Fibroblast of the aortic adventitia (primary cell): ENCODE measurements around the gene PLPPR3. TPM values are rescaled to one million over a fixed set of nuclear protein-coding genes. Genes with fewer than 3 reads are reported as not detected.

Experiments
- DNase-seq: peaks from one replicate; pipeline ENCODE4 v3.0.0-alpha.2; 2010; ENCODE audit warnings: low read depth
- H3K4me3 ChIP-seq: 2 replicates; pipeline ENCODE4 v1.5.1; 2011; ENCODE audit warnings: low read depth, mild to moderate bottlenecking, control low read depth, low read length, moderate library complexity
- CTCF ChIP-seq: IDR thresholded peaks from 2 replicates; pipeline ENCODE4 v1.5.1; 2011; ENCODE audit warnings: mild to moderate bottlenecking, low read length, control low read depth, inconsistent platforms; ENCODE audit not compliant: insufficient read depth
- small RNA-seq: library from RNA; depleted of rRNA; stranded (forward); fragments of <200 nt; gene quantifications from one replicate; pipeline ENCODE3, GENCODE V24; 2012
- total RNA-seq: library from RNA; depleted of rRNA; stranded (reverse); fragments of >200 nt; gene quantifications from 2 replicates; pipeline ENCODE4 v1.2.3, GENCODE V29; 2012; ENCODE audit warnings: low replicate concordance

Gene PLPPR3
- total RNA-seq, 1 donor: 0.18 TPM

GRCh38 chr19:765179-765738, 56.5 kb downstream of the PLPPR3 start:
- DNase-seq: no peak
- H3K4me3 ChIP-seq: no peak overlapping the region
- no peak for TF ChIP-seq CTCF

GRCh38 chr19:764301-764700, 57.5 kb downstream of the PLPPR3 start:
- no peak for TF ChIP-seq CTCF
- no peak for DNase-seq
- H3K4me3 ChIP-seq: no peak overlapping the region

GRCh38 chr19:763869-764268, 57.9 kb downstream of the PLPPR3 start:
- no peak for DNase-seq
- TF ChIP-seq CTCF: no peak
- no peak overlapping the region for H3K4me3 ChIP-seq

- DNase-seq: no peak
- no peak overlapping the region for H3K4me3 ChIP-seq
- TF ChIP-seq CTCF: no peak
These were observed 58.6 kb downstream of the PLPPR3 start for GRCh38 chr19:763181-763580.

Small RNAs within 50 kb of the gene (small RNA-seq; reads per million reads assigned to genes)
- not detected for gene MIR3187

Other genes with a start within 250 kb of the PLPPR3 start
- 151 and 239 TPM in 2 replicates for gene BSG, start 249.4 kb downstream of the PLPPR3 start, total RNA-seq
- 0.08 and 0.63 TPM in 2 replicates for gene HCN2, start 232.1 kb downstream of the PLPPR3 start, total RNA-seq
- 13.5 and 22.0 TPM in 2 replicates for gene POLRMT, start 188.4 kb downstream of the PLPPR3 start, total RNA-seq
- 0.27 TPM in 1 of 2 replicates, not detected in the other for gene FGF22, start 182.1 kb downstream of the PLPPR3 start, total RNA-seq
- 24.5 and 28.9 TPM in 2 replicates for gene RNF126, start 158.7 kb downstream of the PLPPR3 start, total RNA-seq
- gene FSTL3, start 145.6 kb downstream of the PLPPR3 start, total RNA-seq: 14.8 and 148 TPM in 2 replicates
- not detected in 2 replicates for gene PRSS57, start 126.5 kb downstream of the PLPPR3 start, total RNA-seq
- 5.7 and 198 TPM in 2 replicates for gene PALM, start 113.0 kb downstream of the PLPPR3 start, total RNA-seq
- gene MISP, start 70.8 kb downstream of the PLPPR3 start, total RNA-seq: 0.09 TPM in 1 of 2 replicates, not detected in the other
- 30.9 and 121 TPM in 2 replicates for gene PTBP1, start 24.5 kb downstream of the PLPPR3 start, total RNA-seq
- gene AZU1, start 5.9 kb upstream of the PLPPR3 start, total RNA-seq: not detected in 2 replicates
- gene PRTN3, start 19.0 kb upstream of the PLPPR3 start, total RNA-seq: not detected in 2 replicates
- 0.09 and 2.9 TPM in 2 replicates for gene ELANE, start 30.3 kb upstream of the PLPPR3 start, total RNA-seq
- 25.8 and 161 TPM in 2 replicates for gene CFD, start 37.7 kb upstream of the PLPPR3 start, total RNA-seq
- gene MED16, start 71.2 kb upstream of the PLPPR3 start, total RNA-seq: 21.0 and 24.5 TPM in 2 replicates
- gene RNU6-9, start 71.5 kb upstream of the PLPPR3 start, total RNA-seq: not detected in 2 replicates
- 8.4 and 25.8 TPM in 2 replicates for gene R3HDM4, start 91.3 kb upstream of the PLPPR3 start, total RNA-seq
- not detected in 2 replicates for gene KISS1R, start 95.4 kb upstream of the PLPPR3 start, total RNA-seq
- 3.7 and 11.2 TPM in 2 replicates for gene ARID3A, start 104.1 kb upstream of the PLPPR3 start, total RNA-seq
- gene WDR18, start 162.4 kb upstream of the PLPPR3 start, total RNA-seq: 16.5 and 45.0 TPM in 2 replicates
- 0.45 and 0.74 TPM in 2 replicates for gene GRIN3B, start 178.5 kb upstream of the PLPPR3 start, total RNA-seq
- gene TMEM259, start 199.2 kb upstream of the PLPPR3 start, total RNA-seq: 44.7 and 49.9 TPM in 2 replicates
- gene RNU6-2, start 199.6 kb upstream of the PLPPR3 start, total RNA-seq: not detected in 2 replicates
- 96.0 and 101 TPM in 2 replicates for gene CNN2, start 204.7 kb upstream of the PLPPR3 start, total RNA-seq
- gene ABCA7, start 218.2 kb upstream of the PLPPR3 start, total RNA-seq: 3.5 and 21.6 TPM in 2 replicates
- gene ARHGAP45, start 245.2 kb upstream of the PLPPR3 start, total RNA-seq: 0.18 TPM in 1 of 2 replicates, not detected in the other